Spleen (tissue), 11 donors: ENCODE results near the gene LCMT1. TPM values are rescaled to one million over a fixed set of nuclear protein-coding genes. Genes with fewer than 3 reads are reported as not detected.

Source experiments
- DNase-seq: peaks from one replicate; pipeline ENCODE4 v3.0.0-alpha.2; 2020
- H3K27ac ChIP-seq, 8 donors: fragments of 200-600 bp; sonication (generic) in 7 of 8; 1 replicate in 4 of 8; 2 replicates in 4 of 8; pipeline versions ENCODE4 v1.5.0 to v1.8.0; 2016 to 2021; ENCODE audit warnings: inconsistent platforms in 4 of 8, mild to moderate bottlenecking in 4 of 8, moderate library complexity in 1 of 8
- H3K27me3 ChIP-seq, 7 donors: fragments of 200-600 bp; sonication (generic) in 6 of 7; replicated peaks in 1 of 7; 1 replicate in 4 of 7; 2 replicates in 3 of 7; pipeline versions ENCODE4 v1.5.0 to v1.8.0; 2016 to 2021; ENCODE audit warnings: inconsistent platforms in 3 of 7, mild to moderate bottlenecking in 1 of 7
- H3K36me3 ChIP-seq, 6 donors: fragments of 200-600 bp; sonication (generic) in 5 of 6; 1 replicate in 4 of 6; 2 replicates in 2 of 6; pipeline versions ENCODE4 v1.5.0 to v1.8.0; 2016 to 2021; ENCODE audit warnings: inconsistent platforms in 2 of 6
- H3K4me1 ChIP-seq, 6 donors: fragments of 200-600 bp; sonication (generic) in 5 of 6; 1 replicate in 3 of 6; 2 replicates in 3 of 6; pipeline versions ENCODE4 v1.5.0 to v1.8.0; 2016 to 2021; ENCODE audit warnings: inconsistent platforms in 3 of 6
- H3K4me3 ChIP-seq, 8 donors: fragments of 200-600 bp; sonication (generic) in 7 of 8; 1 replicate in 4 of 8; 2 replicates in 4 of 8; pipeline versions ENCODE4 v1.5.0 to v1.8.0; 2016 to 2021; ENCODE audit warnings: inconsistent platforms in 4 of 8, mild to moderate bottlenecking in 4 of 8, moderate library complexity in 2 of 8
- H3K9me3 ChIP-seq, 8 donors: fragments of 200-600 bp; sonication (generic) in 7 of 8; 1 replicate in 4 of 8; 2 replicates in 4 of 8; pipeline versions ENCODE4 v1.5.0 to v1.8.0; 2016 to 2021; ENCODE audit warnings: inconsistent platforms in 4 of 8
- CTCF ChIP-seq, 11 experiments: fragments of 200-600 bp in 7 of 11; fragments of 450-650 bp in 4 of 11; sonication (generic) in 4 of 11; IDR thresholded peaks in 8 of 11; conservative IDR thresholded peaks in 3 of 11; 1 replicate in 7 of 11; 2 replicates in 4 of 11; pipeline versions ENCODE4 v1.4.0 to v1.8.0; 2016 to 2021; ENCODE audit warnings: antibody characterized with exemption in 11 of 11, inconsistent platforms in 4 of 11, mild to moderate bottlenecking in 1 of 11
- POLR2A ChIP-seq, 3 donors: fragments of 450-650 bp; IDR thresholded peaks; one replicate each; pipeline ENCODE4 v1.5.1; 2017; ENCODE audit warnings: antibody characterized with exemption in 3 of 3, mild to moderate bottlenecking in 1 of 3
- POLR2AphosphoS5 ChIP-seq, 3 donors: sonication (generic); formaldehyde crosslinking; IDR thresholded peaks; one replicate each; pipeline ENCODE4 v1.5.1; 2017; ENCODE audit warnings: antibody characterized with exemption in 3 of 3
- WGBS, 5 donors: extraction: QIAGEN DNeasy Blood & Tissue Kit in 3 of 5; methylation state at CpG; one replicate each; pipeline versions ENCODE4 v1.1.5 to v1.1.7; 2013 to 2018; 5-methylcytosine and 5-hydroxymethylcytosine counted together
- intact Hi-C: fragments of 100-400 bp; cut with DNase I; formaldehyde crosslinking; loops from one replicate; pipeline ENCODE4 v1.15.0; 2023; ENCODE audit warnings: low total_unique reads
- polyA plus RNA-seq, 3 donors: library from polyadenylated mRNA; stranded (reverse); fragments of 200-250 nt; gene quantifications; one replicate each; pipeline ENCODE4 v1.2.1, GENCODE V29; 2013
- total RNA-seq, 7 donors: library from RNA; depleted of rRNA in 3 of 7; stranded (reverse); fragments of >200 nt in 3 of 7; fragmentation: NEBNext Ultra II Directional in 4 of 7; extraction: Animal tissue kit (Norgen Biotek cat#: 25700) in 4 of 7; gene quantifications; one replicate each; pipeline versions ENCODE4 v1.1.0 to v1.2.1, GENCODE V29; 2016 to 2021
- donor health status: healthy with polysubstance abuse.
- donor health status: DM: no; HTN: no; CAD: no; lungs with moderate emphysema.
- donor health status: DM: no; HTN: no; CAD: no.
- donor health status: Bipolar disorder and iron deficiency.
- donor health status: healthy.
- donor health status: DM: no; HTN: no; CAD: no.
- donor health status: DM: yes; HTN: yes; CAD: no.

Gene LCMT1
- total and polyA plus RNA-seq, 10 donors = 25.1 to 33.3 (median 28.0) TPM

GRCh38 chr16:25198021-25198420, 86.5 kb downstream of the LCMT1 start:
- DNase-seq = no peak
- no peak overlapping the region for H3K4me3 ChIP-seq
- H3K27ac ChIP-seq = no peak overlapping the region
- no peaks in the 10 kb centered on the region for H3K4me1 ChIP-seq
- intact Hi-C loops = no loop called here
- no peaks in the 10 kb centered on the region for H3K9me3 ChIP-seq
- 86 to 92% (median 90%) methylated on average over 4 of the region's 4 CpGs for WGBS, 5 donors
- H3K27me3 ChIP-seq = no peaks in the 10 kb centered on the region
- no peaks in the 10 kb centered on the region for H3K36me3 ChIP-seq
- TF ChIP-seq POLR2AphosphoS5 (IDR thresholded peaks at IDR 0.05) = no peak
- TF ChIP-seq POLR2A (IDR thresholded peaks at IDR 0.05) = no peak
- TF ChIP-seq CTCF (IDR thresholded peaks at IDR 0.05 in 8 of 11, conservative IDR thresholded peaks at IDR 0.05 in 3 of 11) = no peak

GRCh38 chr16:25199457-25199856, 87.9 kb downstream of the LCMT1 start:
- intact Hi-C loops = no loop called here
- DNase-seq = no peak
- 87 to 94% (median 92%) methylated on average over 7 of the region's 7 CpGs for WGBS, 5 donors

DNA sequence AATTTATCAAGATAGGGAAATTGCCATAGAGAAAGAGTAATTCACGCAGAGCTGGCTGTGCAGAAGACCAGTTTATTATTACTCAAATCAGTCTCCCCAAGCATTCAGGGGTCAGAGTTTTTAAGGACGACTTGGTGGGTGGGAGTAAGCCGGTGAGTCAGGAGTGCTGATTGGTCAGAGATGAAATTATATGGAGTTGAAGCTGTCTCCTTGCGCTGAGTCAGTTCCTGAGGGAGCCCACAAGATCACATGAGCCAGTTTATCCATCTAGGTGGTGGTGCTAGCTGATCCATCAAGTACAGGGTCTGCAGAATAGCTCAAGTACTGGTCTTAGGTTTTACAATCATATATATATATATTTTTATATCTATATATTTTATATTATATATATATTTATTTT, 99.2 kb downstream of the LCMT1 start:
- TF ChIP-seq POLR2A (IDR thresholded peaks at IDR 0.05) (no peak), CTCF (IDR thresholded peaks at IDR 0.05 in 8 of 11, conservative IDR thresholded peaks at IDR 0.05 in 3 of 11) (no peak), POLR2AphosphoS5 (IDR thresholded peaks at IDR 0.05) (no peak)
- intact Hi-C loops = no loop called here
- Histone ChIP-seq H3K4me1 (no peaks in the 10 kb centered on the region), H3K9me3 (no peaks in the 10 kb centered on the region), H3K36me3 (no peaks in the 10 kb centered on the region), H3K4me3 (no peak overlapping the region), H3K27me3 (no peaks in the 10 kb centered on the region), H3K27ac (no peak overlapping the region)
- WGBS, 5 donors = 12 to 30% (median 24%) methylated on average over 4 of the region's 4 CpGs
- DNase-seq = no peak

More at GRCh38 chr16:25199457-25199856, 87.9 kb downstream of the LCMT1 start:
- TF ChIP-seq CTCF (IDR thresholded peaks at IDR 0.05 in 8 of 11, conservative IDR thresholded peaks at IDR 0.05 in 3 of 11) (no peak), POLR2AphosphoS5 (IDR thresholded peaks at IDR 0.05) (no peak), POLR2A (IDR thresholded peaks at IDR 0.05) (no peak)
- Histone ChIP-seq H3K4me3 (no peak overlapping the region), H3K27ac (no peak overlapping the region), H3K36me3 (no peaks in the 10 kb centered on the region), H3K9me3 (no peaks in the 10 kb centered on the region), H3K4me1 (no peaks in the 10 kb centered on the region), H3K27me3 (no peaks in the 10 kb centered on the region)

GRCh38 chr16:25212636-25213035, 101.1 kb downstream of the LCMT1 start:
- Histone ChIP-seq H3K4me3 (no peak overlapping the region), H3K4me1 (no peaks in the 10 kb centered on the region), H3K27ac (no peak overlapping the region), H3K9me3 (no peaks in the 10 kb centered on the region), H3K27me3 (no peaks in the 10 kb centered on the region), H3K36me3 (no peaks in the 10 kb centered on the region)
- TF ChIP-seq POLR2AphosphoS5 (IDR thresholded peaks at IDR 0.05) (no peak), CTCF (IDR thresholded peaks at IDR 0.05 in 8 of 11, conservative IDR thresholded peaks at IDR 0.05 in 3 of 11) (no peak), POLR2A (IDR thresholded peaks at IDR 0.05) (no peak)
- WGBS, 5 donors = 84 to 98% (median 90%) methylated on average over 2 of the region's 2 CpGs
- no peak for DNase-seq
- intact Hi-C loops = no loop called here
